ENCODE data around the gene NPC2.

DNA sequence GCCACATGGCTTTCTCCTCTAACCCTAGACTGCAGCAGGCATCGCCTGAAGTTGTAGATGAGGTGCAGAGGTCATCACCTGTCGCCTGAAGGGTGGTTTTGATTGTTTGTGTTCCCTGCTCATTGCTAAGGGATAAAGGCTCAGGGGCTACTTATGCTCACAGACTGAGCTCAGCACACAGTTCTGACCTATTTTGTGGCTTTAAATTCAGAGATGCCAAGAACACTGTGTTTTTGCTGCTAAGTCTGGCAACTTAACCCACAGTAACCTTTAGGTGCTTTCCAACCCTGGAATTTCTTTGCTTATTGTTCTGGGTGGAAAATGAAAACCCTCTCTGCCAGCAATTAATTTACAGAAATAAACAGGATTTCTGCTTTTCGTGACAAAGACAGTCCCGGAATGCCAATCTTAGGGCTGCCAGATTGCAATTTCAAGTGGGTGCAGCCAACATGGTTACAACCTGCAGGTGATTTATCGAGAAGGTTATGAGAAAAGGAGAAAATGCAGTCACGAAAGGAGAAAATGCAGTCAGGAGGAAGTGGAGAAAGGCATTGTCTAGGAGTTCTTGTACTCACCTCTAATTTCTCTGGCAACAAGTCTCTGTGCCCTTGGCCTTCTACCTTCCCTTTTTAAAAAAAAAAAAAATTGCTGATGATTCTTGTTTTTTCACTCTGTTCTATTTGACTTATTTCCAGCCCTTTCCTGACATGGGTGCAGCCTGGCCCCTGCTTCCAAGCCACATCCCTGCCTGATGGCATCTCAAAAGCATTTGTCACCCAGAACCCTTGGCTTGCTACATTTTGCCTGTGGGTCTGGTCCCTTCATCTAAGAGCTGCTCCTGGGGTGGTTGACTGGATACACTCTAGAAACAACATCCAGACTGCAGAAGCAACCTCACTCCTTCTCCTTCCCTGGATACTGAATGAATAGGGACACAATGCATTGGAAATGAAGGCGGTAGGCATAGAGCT lies 23.3 kb downstream of the NPC2 start:
- TF ChIP-seq ZNF70 (CRISPR knock-in tag; IDR thresholded peaks at IDR 0.05) (no peak), ZFP30 (CRISPR knock-in tag; IDR thresholded peaks at IDR 0.05) (no peak), OSR1 (CRISPR knock-in tag; IDR thresholded peaks at IDR 0.05) (no peak), TCF4 (CRISPR knock-in tag; IDR thresholded peaks at IDR 0.05; ENCODE audit: borderline replicate concordance) (no peak), CSDC2 (CRISPR knock-in tag; IDR thresholded peaks at IDR 0.05) (no peak), ZFP3 (CRISPR knock-in tag; IDR thresholded peaks at IDR 0.05) (no peak), ARNTL (CRISPR knock-in tag; IDR thresholded peaks at IDR 0.05; ENCODE audit: borderline replicate concordance, low read depth) (no peak), RARB (CRISPR knock-in tag; IDR thresholded peaks at IDR 0.05) (no peak), ZC3H10 (CRISPR knock-in tag; IDR thresholded peaks at IDR 0.05) (no peak), ESRRG (CRISPR knock-in tag; IDR thresholded peaks at IDR 0.05) (no peak), PATZ1 (CRISPR knock-in tag; IDR thresholded peaks at IDR 0.05; ENCODE audit: borderline replicate concordance) (no peak), POU6F1 (CRISPR knock-in tag; IDR thresholded peaks at IDR 0.05; ENCODE audit: borderline replicate concordance, low read depth) (no peak)

All from SK-N-SH treated with all-trans-retinoic acid at 6 μM for 48 hours (cell line).